Astrocyte (in vitro differentiated cells and primary cell): ENCODE data around the gene SLC19A1. TPM values are rescaled to one million over a fixed set of nuclear protein-coding genes. Genes with fewer than 3 reads are reported as not detected.

Source experiments
- DNase-seq: peaks from one replicate; pipeline ENCODE4 v3.0.0-alpha.2; 2010; ENCODE audit warnings: low read depth
- FAIRE-seq: peaks from 2 replicates; lab custom pipeline; 2011; peaks lifted over from hg19 to GRCh38; lab: Jason Lieb, UNC
- H2AFZ ChIP-seq: 2 replicates; pipeline ENCODE4 v1.6.0; 2012; ENCODE audit warnings: low read depth, low read length, inconsistent platforms
- H3K27ac ChIP-seq: 2 replicates; pipeline ENCODE4 v1.5.1; 2011; ENCODE audit warnings: low read depth, low read length, inconsistent platforms
- H3K27me3 ChIP-seq: 2 replicates; pipeline ENCODE4 v1.6.0; 2011; ENCODE audit warnings: low read length, inconsistent platforms; ENCODE audit not compliant: insufficient read depth
- H3K36me3 ChIP-seq: 2 replicates; pipeline ENCODE4 v1.5.1; 2011; ENCODE audit warnings: low read length, inconsistent platforms; ENCODE audit not compliant: insufficient read depth
- H3K4me1 ChIP-seq: 2 replicates; pipeline ENCODE4 v1.5.1; 2011; ENCODE audit warnings: low read length, inconsistent platforms; ENCODE audit not compliant: insufficient read depth
- H3K4me2 ChIP-seq: 2 replicates; pipeline ENCODE4 v1.6.0; 2012; ENCODE audit warnings: low read length, inconsistent platforms
- H3K4me3 ChIP-seq: 2 replicates; pipeline ENCODE4 v1.5.1; 2011; ENCODE audit warnings: low read depth, mild to moderate bottlenecking, low read length, inconsistent platforms; ENCODE audit not compliant: insufficient read depth
- H3K79me2 ChIP-seq: 2 replicates; pipeline ENCODE4 v1.6.0; 2012; ENCODE audit warnings: mild to moderate bottlenecking, low read length, inconsistent platforms; ENCODE audit not compliant: insufficient read depth
- H3K9ac ChIP-seq: 2 replicates; pipeline ENCODE4 v1.6.0; 2012; ENCODE audit warnings: mild to moderate bottlenecking, low read length, inconsistent platforms
- H3K9me3 ChIP-seq: 2 replicates; pipeline ENCODE4 v1.5.1; 2012; ENCODE audit warnings: low read depth, mild to moderate bottlenecking, low read length, inconsistent platforms; ENCODE audit not compliant: insufficient read depth
- H4K20me1 ChIP-seq: 2 replicates; pipeline ENCODE4 v1.6.0; 2012; ENCODE audit warnings: low read length, inconsistent platforms; ENCODE audit not compliant: insufficient read depth
- H3K27ac Mint-ChIP-seq: one replicate; pipeline ENCODE4 v1.8.0; 2021; ENCODE audit warnings: mild to moderate bottlenecking, mixed read lengths; ENCODE audit not compliant: unreplicated experiment
- H3K27me3 Mint-ChIP-seq: one replicate; pipeline ENCODE4 v1.8.0; 2021; ENCODE audit warnings: low read depth, mixed read lengths; ENCODE audit not compliant: unreplicated experiment
- H3K36me3 Mint-ChIP-seq: one replicate; pipeline ENCODE4 v1.8.0; 2021; ENCODE audit warnings: low read depth, mixed read lengths; ENCODE audit not compliant: unreplicated experiment
- H3K4me1 Mint-ChIP-seq: one replicate; pipeline ENCODE4 v1.8.0; 2021; ENCODE audit warnings: low read depth, mixed read lengths; ENCODE audit not compliant: unreplicated experiment
- H3K4me3 Mint-ChIP-seq: one replicate; pipeline ENCODE4 v1.8.0; 2021; ENCODE audit warnings: mild to moderate bottlenecking, moderate library complexity, mixed read lengths; ENCODE audit not compliant: unreplicated experiment
- H3K9me3 Mint-ChIP-seq: one replicate; pipeline ENCODE4 v1.8.0; 2021; ENCODE audit warnings: mild to moderate bottlenecking, mixed read lengths; ENCODE audit not compliant: unreplicated experiment
- CTCF ChIP-seq: IDR thresholded peaks from 2 replicates; pipeline ENCODE4 v1.5.1; 2011; ENCODE audit warnings: low read depth, mild to moderate bottlenecking, inconsistent platforms, low read length, moderate library complexity; ENCODE audit not compliant: insufficient read depth
- EZH2 ChIP-seq: IDR thresholded peaks from 2 replicates; pipeline ENCODE4 v1.6.1; 2012; ENCODE audit warnings: mild to moderate bottlenecking, low read length, inconsistent platforms; ENCODE audit not compliant: insufficient read depth
- total RNA-seq: library from RNA; stranded (reverse); gene quantifications from 2 replicates; pipeline ENCODE4 v1.2.1, GENCODE V29; 2021

The SLC19A1 gene
- total RNA-seq, 1 donor from 2014 or later: 11.7 TPM

- Histone ChIP-seq H2AFZ (no peak overlapping the region), H4K20me1 (no peaks in the 10 kb centered on the region), H3K4me1 (no peaks in the 10 kb centered on the region), H3K4me2 (no peak overlapping the region), H3K27ac (no peak overlapping the region), H3K79me2 (no peaks in the 10 kb centered on the region), H3K36me3 (peaks cover 5% of the 10 kb centered on the region), H3K27me3 (no peaks in the 10 kb centered on the region), H3K4me3 (no peak overlapping the region), H3K9me3 (no peaks in the 10 kb centered on the region), H3K9ac (no peak overlapping the region)
- Mint-ChIP-seq H3K9me3 (no peaks in the 10 kb centered on the region), H3K4me1 (peaks cover 3% of the 10 kb centered on the region), H3K36me3 (peaks cover 4% of the 10 kb centered on the region), H3K27ac (no peak overlapping the region), H3K4me3 (no peak overlapping the region), H3K27me3 (no peaks in the 10 kb centered on the region)
- FAIRE-seq (no peak), DNase-seq (no peak)
- TF ChIP-seq EZH2 (no peak), CTCF (no peak)
These were observed 50.6 kb downstream of the SLC19A1 start for GRCh38 chr21:45491623-45492022.

GRCh38 chr21:45491056-45491455 is 51.2 kb downstream of the SLC19A1 start:
- Histone ChIP-seq H4K20me1 (no peaks in the 10 kb centered on the region), H3K36me3 (peaks cover 5% of the 10 kb centered on the region), H3K9me3 (no peaks in the 10 kb centered on the region), H3K4me2 (no peak overlapping the region), H2AFZ (no peak overlapping the region), H3K27ac (no peak overlapping the region), H3K9ac (no peak overlapping the region), H3K79me2 (no peaks in the 10 kb centered on the region), H3K4me1 (no peaks in the 10 kb centered on the region), H3K4me3 (no peak overlapping the region), H3K27me3 (no peaks in the 10 kb centered on the region)
- DNase-seq (no peak), FAIRE-seq (no peak)
- Mint-ChIP-seq H3K4me1 (peaks cover 3% of the 10 kb centered on the region), H3K9me3 (no peaks in the 10 kb centered on the region), H3K4me3 (no peak overlapping the region), H3K27ac (no peak overlapping the region), H3K27me3 (no peaks in the 10 kb centered on the region), H3K36me3 (peaks cover 5% of the 10 kb centered on the region)
- TF ChIP-seq EZH2 (no peak), CTCF (no peak)

- H3K27me3 ChIP-seq: no peaks in the 10 kb centered on the region
- no peak overlapping the region for H2AFZ ChIP-seq
- H3K9ac ChIP-seq: no peak overlapping the region
- no peaks in the 10 kb centered on the region for H3K9me3 ChIP-seq
- no peak for TF ChIP-seq EZH2
- TF ChIP-seq CTCF: no peak
- DNase-seq (no peak), FAIRE-seq (no peak)
- no peaks in the 10 kb centered on the region for H3K79me2 ChIP-seq
- no peaks in the 10 kb centered on the region for H3K4me1 ChIP-seq
- H3K36me3 Mint-ChIP-seq: peaks cover 5% of the 10 kb centered on the region
- no peaks in the 10 kb centered on the region for H3K9me3 Mint-ChIP-seq
- peaks cover 3% of the 10 kb centered on the region for H3K4me1 Mint-ChIP-seq
- H3K4me3 Mint-ChIP-seq: no peak overlapping the region
- no peak overlapping the region for H3K4me3 ChIP-seq
- H3K27ac Mint-ChIP-seq: no peak overlapping the region
- H3K27me3 Mint-ChIP-seq: no peaks in the 10 kb centered on the region
- no peaks in the 10 kb centered on the region for H3K36me3 ChIP-seq
- H3K27ac ChIP-seq: no peak overlapping the region
- H3K4me2 ChIP-seq: no peak overlapping the region
- H4K20me1 ChIP-seq: no peaks in the 10 kb centered on the region
These were observed 52.0 kb downstream of the SLC19A1 start for GRCh38 chr21:45490049-45490731.
